Measurements from ENCODE around the gene PPM1H.

The PPM1H gene

DNA sequence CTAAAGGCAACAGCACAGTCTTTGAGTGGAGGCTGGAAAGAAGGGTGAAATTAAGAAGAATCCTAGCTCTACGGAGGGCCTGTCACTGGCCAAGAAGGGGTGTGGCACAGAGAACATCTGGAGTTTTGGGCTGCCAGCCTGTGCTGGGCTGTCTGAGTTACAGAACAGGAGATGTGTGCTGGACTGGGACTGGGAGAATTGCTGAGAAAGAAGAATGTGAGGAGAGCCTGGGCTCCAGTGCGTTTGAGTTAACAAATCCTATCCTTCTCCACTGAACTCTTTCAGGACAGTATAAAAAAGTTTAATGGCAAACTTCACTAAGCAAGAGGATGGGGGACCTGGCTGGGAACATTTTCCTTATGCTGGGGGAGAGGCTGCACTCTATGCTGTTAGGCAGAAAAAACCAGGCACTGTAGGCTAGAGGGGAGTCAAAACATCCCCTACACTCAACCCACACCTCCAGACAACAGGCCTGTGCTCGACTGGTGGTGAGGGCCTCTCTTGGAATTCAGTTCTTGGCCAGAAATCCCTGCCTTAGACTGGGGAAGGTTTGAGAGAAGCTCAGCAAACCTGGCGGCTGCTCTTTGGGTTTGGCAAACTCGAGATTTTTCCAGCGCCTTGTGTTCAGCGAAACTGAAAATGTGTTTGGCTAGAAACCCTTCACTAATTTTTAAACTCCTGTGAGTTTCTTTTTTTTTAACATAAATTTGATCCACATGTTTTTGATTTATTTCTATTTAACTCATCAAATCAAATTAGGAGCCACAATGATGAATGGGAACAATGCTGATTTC is 251.0 kb downstream of the PPM1H start:
- TF ChIP-seq, protein P1, sequence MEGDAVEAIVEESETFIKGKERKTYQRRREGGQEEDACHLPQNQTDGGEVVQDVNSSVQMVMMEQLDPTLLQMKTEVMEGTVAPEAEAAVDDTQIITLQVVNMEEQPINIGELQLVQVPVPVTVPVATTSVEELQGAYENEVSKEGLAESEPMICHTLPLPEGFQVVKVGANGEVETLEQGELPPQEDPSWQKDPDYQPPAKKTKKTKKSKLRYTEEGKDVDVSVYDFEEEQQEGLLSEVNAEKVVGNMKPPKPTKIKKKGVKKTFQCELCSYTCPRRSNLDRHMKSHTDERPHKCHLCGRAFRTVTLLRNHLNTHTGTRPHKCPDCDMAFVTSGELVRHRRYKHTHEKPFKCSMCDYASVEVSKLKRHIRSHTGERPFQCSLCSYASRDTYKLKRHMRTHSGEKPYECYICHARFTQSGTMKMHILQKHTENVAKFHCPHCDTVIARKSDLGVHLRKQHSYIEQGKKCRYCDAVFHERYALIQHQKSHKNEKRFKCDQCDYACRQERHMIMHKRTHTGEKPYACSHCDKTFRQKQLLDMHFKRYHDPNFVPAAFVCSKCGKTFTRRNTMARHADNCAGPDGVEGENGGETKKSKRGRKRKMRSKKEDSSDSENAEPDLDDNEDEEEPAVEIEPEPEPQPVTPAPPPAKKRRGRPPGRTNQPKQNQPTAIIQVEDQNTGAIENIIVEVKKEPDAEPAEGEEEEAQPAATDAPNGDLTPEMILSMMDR (IDR thresholded peaks at IDR 0.05; ENCODE audit: low read depth, low read length, missing control alignments) = no peak
- H3K4me3 ChIP-seq (ENCODE audit: low read depth, low read length) = no peak overlapping the region
- no peaks in the 10 kb centered on the region for H3K27me3 ChIP-seq (replicated peaks)
- no peaks in the 10 kb centered on the region for H3K36me3 ChIP-seq (replicated peaks)
- no peak overlapping the region for H3K27ac ChIP-seq
- no peak for DNase-seq
- in situ Hi-C loops (cut with HindIII; ENCODE audit: low pct_ligation_motif_present, low sequenced_read_pairs) = no loop called here

DNA sequence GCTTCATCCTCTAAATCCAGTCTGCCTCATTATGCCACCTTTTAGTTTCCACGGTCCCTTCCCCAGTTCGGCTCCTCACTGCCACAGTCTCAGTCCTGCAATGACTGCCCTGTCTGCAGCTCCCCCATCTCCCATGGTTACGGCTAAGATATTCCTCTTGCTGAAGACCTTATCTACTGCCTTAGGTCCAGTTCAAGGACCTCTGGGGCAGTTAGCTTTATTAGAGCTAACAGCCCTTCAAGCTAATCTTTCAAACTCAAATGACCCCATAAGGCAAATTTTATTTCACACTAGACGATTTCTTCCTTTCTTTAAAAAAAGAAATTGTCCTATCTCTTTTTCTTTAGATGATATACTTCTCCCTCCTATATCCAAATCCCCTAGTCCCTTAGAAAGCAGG is 253.6 kb downstream of the PPM1H start:
- no peaks in the 10 kb centered on the region for H3K27me3 ChIP-seq (replicated peaks)
- in situ Hi-C loops (cut with HindIII; ENCODE audit: low pct_ligation_motif_present, low sequenced_read_pairs) = no loop called here
- H3K36me3 ChIP-seq (replicated peaks) = no peaks in the 10 kb centered on the region
- TF ChIP-seq, protein P1 (IDR thresholded peaks at IDR 0.05; ENCODE audit: low read depth, low read length, missing control alignments) = no peak
- H3K4me3 ChIP-seq (ENCODE audit: low read depth, low read length) = no peak overlapping the region
- no peak for DNase-seq
- no peak overlapping the region for H3K27ac ChIP-seq

- Histone ChIP-seq H3K36me3 (replicated peaks) (no peaks in the 10 kb centered on the region), H3K27ac (no peak overlapping the region), H3K27me3 (replicated peaks) (no peaks in the 10 kb centered on the region), H3K4me3 (ENCODE audit: low read depth, low read length) (no peak overlapping the region)
- in situ Hi-C loops (cut with HindIII; ENCODE audit: low pct_ligation_motif_present, low sequenced_read_pairs) = no loop called here
- DNase-seq = no peak
- TF ChIP-seq, protein P1 (IDR thresholded peaks at IDR 0.05; ENCODE audit: low read depth, low read length, missing control alignments) = no peak
These were observed 255.3 kb downstream of the PPM1H start for GRCh38 chr12:62679608-62680007.

- in situ Hi-C loops (cut with HindIII; ENCODE audit: low pct_ligation_motif_present, low sequenced_read_pairs) = no loop called here
- no peaks in the 10 kb centered on the region for H3K36me3 ChIP-seq (replicated peaks)
- TF ChIP-seq, protein P1 (IDR thresholded peaks at IDR 0.05; ENCODE audit: low read depth, low read length, missing control alignments) = no peak
- H3K27ac ChIP-seq = no peak overlapping the region
- H3K4me3 ChIP-seq (ENCODE audit: low read depth, low read length) = no peak overlapping the region
- no peak for DNase-seq
- H3K27me3 ChIP-seq (replicated peaks) = no peaks in the 10 kb centered on the region
These were observed 257.6 kb downstream of the PPM1H start for GRCh38 chr12:62677355-62677754.

DNA sequence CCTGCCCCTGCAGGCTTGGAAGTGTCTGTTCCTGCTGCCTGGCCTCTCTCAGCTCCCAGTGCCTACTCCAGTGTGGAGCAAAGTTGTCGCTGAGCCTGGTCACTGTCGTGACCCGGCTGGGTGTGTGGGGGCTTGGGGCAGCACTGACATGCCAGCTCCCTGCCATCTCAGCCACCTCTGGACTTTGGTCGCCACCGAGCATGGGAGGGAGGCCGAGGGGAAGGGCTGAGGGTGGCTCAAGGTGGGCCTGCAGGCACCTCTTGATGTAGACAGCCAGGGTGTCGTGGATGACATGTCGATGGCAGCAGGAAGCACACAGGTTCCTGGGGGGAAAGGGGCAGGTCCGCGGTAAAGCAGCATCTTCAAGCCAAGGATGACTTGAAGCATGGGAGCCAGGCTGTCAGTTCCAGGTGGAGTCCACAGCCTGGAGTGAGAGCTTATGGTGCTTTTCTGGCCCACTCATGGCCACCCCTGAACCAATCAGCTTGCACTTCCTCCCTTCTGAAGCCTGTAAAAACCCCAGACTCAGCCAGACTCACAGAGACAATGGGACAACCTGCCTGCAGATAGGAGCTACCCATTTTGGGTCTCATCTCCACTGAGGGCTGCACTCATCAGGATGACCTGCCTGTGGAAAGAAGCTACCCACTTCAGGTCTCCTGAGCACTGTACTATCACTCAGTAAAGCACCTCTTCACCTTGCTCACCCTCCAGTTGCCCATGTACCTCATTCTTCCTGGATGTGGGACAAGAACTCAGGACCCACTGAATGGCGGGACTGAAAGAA is 258.2 kb downstream of the PPM1H start:
- no peak for DNase-seq
- no peaks in the 10 kb centered on the region for H3K27me3 ChIP-seq (replicated peaks)
- no peaks in the 10 kb centered on the region for H3K36me3 ChIP-seq (replicated peaks)
- no peak overlapping the region for H3K4me3 ChIP-seq (ENCODE audit: low read depth, low read length)
- TF ChIP-seq, protein P1 (IDR thresholded peaks at IDR 0.05; ENCODE audit: low read depth, low read length, missing control alignments) = no peak
- no peak overlapping the region for H3K27ac ChIP-seq
- in situ Hi-C loops (cut with HindIII; ENCODE audit: low pct_ligation_motif_present, low sequenced_read_pairs) = no loop called here

Measured in brain microvascular endothelial cell (primary cell).